HCT116 (cell line): Measurements from ENCODE around the gene NUMB. TPM values are rescaled to one million over a fixed set of nuclear protein-coding genes. Genes with fewer than 3 reads are reported as not detected.

Experiments
- ATAC-seq: fragments of 200-7000 bp; cut with Tn5 transposase; 2 replicates; pipeline ENCODE4 v1.9.1; 2020; ENCODE audit warnings: mild to moderate bottlenecking, moderate library complexity
- BruUV-seq: library from RNA; stranded (reverse); fragments of 400-500 nt; replicated peaks from 2 replicates; lab custom pipeline; 2021; lab: Mats Ljungman, UMichigan
- CTCF ChIA-PET: fragments of 300-600 bp; sonication (Branson Sonifier 250); formaldehyde crosslinking; loops from one replicate; lab custom pipeline; 2021; ENCODE audit warnings: antibody characterized with exemption; lab: Charles Lee
- POLR2A ChIA-PET: fragments of 300-600, 350-600 bp; sonication (Branson Sonifier 250); formaldehyde crosslinking; loops from one replicate; lab custom pipeline; 2021; ENCODE audit warnings: antibody characterized with exemption; lab: Charles Lee
- RAD21 ChIA-PET, 2 experiments: fragments of 300-600 bp; sonication (Branson Sonifier 250); formaldehyde crosslinking; loops; one replicate each; lab custom pipeline; 2023; ENCODE audit warnings: low total read pairs in 2 of 2; ENCODE audit not compliant: uncharacterized antibody in 2 of 2, unreplicated experiment in 2 of 2, low non-redundant PET in 1 of 2; lab: Charles Lee
- DNase-seq: peaks from one replicate; pipeline ENCODE4 v3.0.0-alpha.2; 2010; ENCODE audit warnings: low read depth, low spot score
- H2AFZ ChIP-seq: fragments of 200-600 bp; shearing (Covaris generic), sonication (generic); 2 replicates; pipeline ENCODE4 v1.6.1; 2017; ENCODE audit warnings: low read depth, mixed run types, mixed read lengths, antibody characterized with exemption, low read length; ENCODE audit not compliant: poor library complexity, severe bottlenecking
- H3K27ac ChIP-seq: 2 replicates; pipeline ENCODE4 v1.5.1; 2012; ENCODE audit warnings: low read depth, low read length
- H3K27me3 ChIP-seq: fragments of 200-600 bp; sonication (generic); 2 replicates; pipeline ENCODE4 v1.6.1; 2016; ENCODE audit warnings: mixed run types, low read length, mixed read lengths; ENCODE audit not compliant: insufficient read depth
- H3K36me3 ChIP-seq, 2 experiments: fragments of 200-500 bp in 1 of 2; fragments of 200-600 bp in 1 of 2; sonication (Bioruptor generic) in 1 of 2; sonication (generic) in 1 of 2; 2 replicates each; pipeline versions ENCODE4 v1.5.1 to v1.6.1; 2014 to 2016; ENCODE audit warnings: low read length in 2 of 2, inconsistent platforms in 1 of 2, mixed read lengths in 1 of 2, mixed run types in 1 of 2; ENCODE audit not compliant: insufficient read depth in 2 of 2, control insufficient read depth in 1 of 2
- H3K4me1 ChIP-seq, 2 experiments: fragments of 200-600 bp in 1 of 2; sonication (generic) in 1 of 2; 2 replicates each; pipeline versions ENCODE4 v1.5.1 to v1.6.1; 2012 to 2017; ENCODE audit warnings: low read length in 2 of 2, inconsistent platforms in 1 of 2, mild to moderate bottlenecking in 1 of 2, mixed read lengths in 1 of 2, mixed run types in 1 of 2, moderate library complexity in 1 of 2; ENCODE audit not compliant: insufficient read depth in 2 of 2, control insufficient read depth in 1 of 2
- H3K4me2 ChIP-seq: fragments of 200-600 bp; sonication (generic); 2 replicates; pipeline ENCODE4 v1.6.1; 2017; ENCODE audit warnings: mixed run types, low read length, mixed read lengths
- H3K4me3 ChIP-seq, 2 experiments: fragments of 200-600 bp in 1 of 2; sonication (generic) in 1 of 2; replicated peaks in 1 of 2; 2 replicates each; pipeline ENCODE4 v1.5.1; 2011 to 2016; ENCODE audit warnings: low read length in 2 of 2, control low read depth in 1 of 2, low read depth in 1 of 2, mild to moderate bottlenecking in 1 of 2, mixed read lengths in 1 of 2, mixed run types in 1 of 2
- H3K79me2 ChIP-seq: fragments of 200-600 bp; sonication (generic); 2 replicates; pipeline ENCODE4 v1.6.1; 2017; ENCODE audit warnings: mild to moderate bottlenecking, mixed run types, low read length, moderate library complexity, mixed read lengths; ENCODE audit not compliant: insufficient read depth
- H3K9ac ChIP-seq: fragments of 200-600 bp; sonication (generic); 2 replicates; pipeline ENCODE4 v1.6.1; 2016; ENCODE audit warnings: low read length, mixed read lengths
- H3K9me2 ChIP-seq: fragments of 200-600 bp; sonication (generic), shearing (Covaris generic); 2 replicates; pipeline ENCODE4 v1.6.1; 2017; ENCODE audit warnings: mixed run types, mild to moderate bottlenecking, moderate library complexity; ENCODE audit not compliant: insufficient read depth
- H3K9me3 ChIP-seq, 2 experiments: fragments of 200-500 bp in 1 of 2; fragments of 200-600 bp in 1 of 2; sonication (Bioruptor generic) in 1 of 2; sonication (generic) in 1 of 2; 2 replicates each; pipeline ENCODE4 v1.6.1; 2014 to 2017; ENCODE audit warnings: low read length in 2 of 2, mixed read lengths in 2 of 2, inconsistent platforms in 1 of 2, low read depth in 1 of 2, mild to moderate bottlenecking in 1 of 2, mixed run types in 1 of 2, moderate library complexity in 1 of 2; ENCODE audit not compliant: control insufficient read depth in 1 of 2, insufficient read depth in 1 of 2
- H4K20me1 ChIP-seq: fragments of 200-600 bp; sonication (generic), shearing (Covaris generic); 2 replicates; pipeline ENCODE4 v1.6.1; 2017; ENCODE audit warnings: mixed run types, mild to moderate bottlenecking, moderate library complexity; ENCODE audit not compliant: insufficient read depth
- ATF3 ChIP-seq: IDR thresholded peaks from 2 replicates; pipeline ENCODE4 v1.6.1; 2012
- CBX3 ChIP-seq: IDR thresholded peaks from 2 replicates; pipeline ENCODE4 v1.6.1; 2012; ENCODE audit warnings: low read depth
- CEBPB ChIP-seq: IDR thresholded peaks from 2 replicates; pipeline ENCODE4 v1.6.1; 2012; ENCODE audit warnings: low read depth
- CTCF ChIP-seq, 3 experiments: fragments of 200-600 bp in 1 of 3; sonication (generic) in 1 of 3; IDR thresholded peaks in 2 of 3; conservative IDR thresholded peaks in 1 of 3; 2 replicates each; pipeline ENCODE4 v1.5.1; 2012 to 2017; ENCODE audit warnings: low read depth in 2 of 3, low read length in 2 of 3, antibody characterized with exemption in 1 of 3, borderline replicate concordance in 1 of 3, control low read depth in 1 of 3, mild to moderate bottlenecking in 1 of 3, mixed read lengths in 1 of 3, mixed run types in 1 of 3, moderate library complexity in 1 of 3; ENCODE audit not compliant: insufficient read depth in 1 of 3
- EGR1 ChIP-seq: IDR thresholded peaks from 2 replicates; pipeline ENCODE4 v1.6.1; 2012; ENCODE audit warnings: low read depth
- ELF1 ChIP-seq: IDR thresholded peaks from 2 replicates; pipeline ENCODE4 v1.6.1; 2012; ENCODE audit warnings: low read depth, borderline replicate concordance
- EZH2phosphoT487 ChIP-seq: fragments of 200-600 bp; IDR thresholded peaks from 2 replicates; pipeline ENCODE4 v1.6.1; 2018; ENCODE audit warnings: antibody characterized with exemption, borderline replicate concordance
- FOSL1 ChIP-seq: IDR thresholded peaks from 2 replicates; pipeline ENCODE4 v1.6.1; 2012; ENCODE audit warnings: low read depth
- JUND ChIP-seq: IDR thresholded peaks from 2 replicates; pipeline ENCODE4 v1.6.1; 2012
- MAX ChIP-seq: IDR thresholded peaks from 2 replicates; pipeline ENCODE4 v1.6.1; 2012
- POLR2A ChIP-seq: IDR thresholded peaks from 2 replicates; pipeline ENCODE4 v1.7.0; 2011; ENCODE audit warnings: borderline replicate concordance; ENCODE audit not compliant: insufficient read depth, insufficient read length; ENCODE audit errors: extremely low read depth
- POLR2AphosphoS5 ChIP-seq: IDR thresholded peaks from 2 replicates; pipeline ENCODE4 v1.6.1; 2011; ENCODE audit warnings: mild to moderate bottlenecking, low read depth, low read length, moderate library complexity
- RAD21 ChIP-seq: IDR thresholded peaks from 2 replicates; pipeline ENCODE4 v1.6.1; 2012; ENCODE audit warnings: low read depth, mild to moderate bottlenecking
- REST ChIP-seq: IDR thresholded peaks from 2 replicates; pipeline ENCODE4 v1.6.1; 2012; ENCODE audit warnings: low read depth
- SIN3A ChIP-seq: IDR thresholded peaks from 2 replicates; pipeline ENCODE4 v1.6.1; 2012; ENCODE audit warnings: low read depth
- ZBTB33 ChIP-seq: IDR thresholded peaks from 2 replicates; pipeline ENCODE4 v1.6.1; 2011; ENCODE audit warnings: mild to moderate bottlenecking, low read length, moderate library complexity; ENCODE audit not compliant: insufficient replicate concordance; ENCODE audit errors: extremely low read depth
- ZFX ChIP-seq: fragments of 450-650 bp; IDR thresholded peaks from 2 replicates; pipeline ENCODE4 v1.6.1; 2017
- intact Hi-C: fragments of 100-400 bp; cut with micrococcal nuclease; formaldehyde crosslinking; loops from 2 replicates; pipeline ENCODE4 v1.10.0; 2022
- total RNA-seq: library from RNA; stranded (reverse); gene quantifications from one replicate; pipeline ENCODE4 v1.2.1, GENCODE V29; 2021; ENCODE audit not compliant: unreplicated experiment

The NUMB gene
- total RNA-seq, 1 experiment from 2014 or later = 43.0 TPM

GRCh38 chr14:73368616-73369015 is 89.7 kb downstream of the NUMB start:
- ATAC-seq = no peak
- RAD21 ChIA-PET = no interaction called here
- Histone ChIP-seq H3K9me2 (no peaks in the 10 kb centered on the region), H2AFZ (no peak overlapping the region), H3K9ac (no peak overlapping the region)
- TF ChIP-seq SIN3A (no peak), RAD21 (no peak), CTCF (IDR thresholded peaks at IDR 0.05 in 2 of 3, conservative IDR thresholded peaks at IDR 0.05 in 1 of 3; ENCODE audit: borderline replicate concordance in 1 of 3, insufficient read depth in 1 of 3, low read depth in 2 of 3, low read length in 2 of 3) (no peak), FOSL1 (no peak), POLR2A (no peak), ATF3 (no peak), ZFX (no peak), MAX (no peak), JUND (no peak), CEBPB (no peak), ELF1 (no peak), CBX3 (no peak), ZBTB33 (no peak), EZH2phosphoT487 (no peak), REST (no peak), EGR1 (no peak), POLR2AphosphoS5 (no peak)
- TF ChIP-seq, all 23 proteins: peak for 0
- H3K36me3 ChIP-seq = no peaks in the 10 kb centered on the region
- DNase-seq = no peak
- ChIA-PET POLR2A (no interaction called here), CTCF (no interaction called here)
- no TSS peak for BruUV-seq
- intact Hi-C loops = no loop called here
- H3K27ac ChIP-seq = no peak overlapping the region
- H3K27me3 ChIP-seq = no peaks in the 10 kb centered on the region
- H3K79me2 ChIP-seq = no peaks in the 10 kb centered on the region
- no peaks in the 10 kb centered on the region for H3K9me3 ChIP-seq
- no peak overlapping the region for H3K4me2 ChIP-seq
- H3K4me3 ChIP-seq = no peak overlapping the region
- no peaks in the 10 kb centered on the region for H4K20me1 ChIP-seq
- no peaks in the 10 kb centered on the region for H3K4me1 ChIP-seq
